Breast epithelium (tissue), 3 donors: ENCODE data around the gene SRGAP3.

Experiments used
- CTCF ChIP-seq, 3 donors: fragments of 450-650 bp; IDR thresholded peaks; one replicate each; pipeline ENCODE4 v1.5.1; 2016 to 2017; ENCODE audit warnings: antibody characterized with exemption in 3 of 3, mild to moderate bottlenecking in 3 of 3, moderate library complexity in 3 of 3
- POLR2AphosphoS5 ChIP-seq, 3 donors: sonication (generic); formaldehyde crosslinking; IDR thresholded peaks; one replicate each; pipeline ENCODE4 v1.6.1; 2017; ENCODE audit warnings: antibody characterized with exemption in 3 of 3

- TF ChIP-seq POLR2AphosphoS5 (IDR thresholded peaks at IDR 0.05) (no peak), CTCF (IDR thresholded peaks at IDR 0.05) (no peak)
Measured at GRCh38 chr3:9117220-9117619, 132.2 kb downstream of the SRGAP3 start.
